H1 (cell line): Measurements from ENCODE around the gene PRMT5. TPM values are rescaled to one million over a fixed set of nuclear protein-coding genes. Genes with fewer than 3 reads are reported as not detected.

Experiments used
- CTCF ChIA-PET: fragments of 300-600 bp; sonication (Branson Sonifier 250); formaldehyde crosslinking; loops from one replicate; lab custom pipeline; 2021; ENCODE audit not compliant: partially characterized antibody; lab: Charles Lee
- POLR2A ChIA-PET: fragments of 300-600 bp; sonication (Branson Sonifier 250); formaldehyde crosslinking; loops from one replicate; lab custom pipeline; 2021; ENCODE audit warnings: inconsistent platforms; ENCODE audit not compliant: partially characterized antibody; lab: Charles Lee
- DNase-seq, 2 experiments: peaks; one replicate each; pipeline versions ENCODE4 v3.0.0 to v3.0.0-alpha.2; 2010 to 2022; ENCODE audit warnings: low spot score in 2 of 2, low read depth in 1 of 2, mixed read lengths in 1 of 2
- FAIRE-seq: peaks from 2 replicates; lab custom pipeline; 2011; peaks lifted over from hg19 to GRCh38; lab: Jason Lieb, UNC
- H2AFZ ChIP-seq: 2 replicates; pipeline ENCODE4 v1.8.1; 2012; ENCODE audit warnings: low read length, inconsistent platforms
- H2AK5ac ChIP-seq: 2 replicates; pipeline ENCODE4 v1.6.1; 2013; ENCODE audit warnings: low read depth, low read length
- H2BK120ac ChIP-seq: replicated peaks from 2 replicates; pipeline ENCODE3; 2013; ENCODE audit warnings: low read depth, low read length, inconsistent platforms
- H2BK12ac ChIP-seq: 2 replicates; pipeline ENCODE4 v1.6.1; 2013; ENCODE audit warnings: low read depth, low read length
- H2BK15ac ChIP-seq: 2 replicates; pipeline ENCODE4 v1.6.1; 2013; ENCODE audit warnings: low read length
- H2BK20ac ChIP-seq: 2 replicates; pipeline ENCODE4 v1.6.1; 2013; ENCODE audit warnings: low read length
- H2BK5ac ChIP-seq: 2 replicates; pipeline ENCODE4 v1.6.1; 2013; ENCODE audit warnings: low read depth, low read length
- H3K14ac ChIP-seq: 2 replicates; pipeline ENCODE4 v1.6.1; 2013; ENCODE audit warnings: inconsistent platforms; ENCODE audit not compliant: insufficient read length
- H3K18ac ChIP-seq: 2 replicates; pipeline ENCODE4 v1.6.1; 2013; ENCODE audit warnings: low read length; ENCODE audit errors: extremely low read depth
- H3K23ac ChIP-seq: 2 replicates; pipeline ENCODE4 v1.6.1; 2013; ENCODE audit warnings: inconsistent platforms; ENCODE audit not compliant: insufficient read length
- H3K23me2 ChIP-seq: 2 replicates; pipeline ENCODE4 v1.6.1; 2013; ENCODE audit warnings: low read depth, low read length
- H3K27ac ChIP-seq: 2 replicates; pipeline ENCODE4 v1.6.1; 2011; ENCODE audit warnings: low read depth, low read length, inconsistent platforms
- H3K27me3 ChIP-seq, 4 experiments: replicated peaks in 1 of 4; 1 replicate in 1 of 4; 2 replicates in 3 of 4; pipeline versions ENCODE4 v1.6.1 to v1.8.1; 2011 to 2013; ENCODE audit warnings: low read length in 3 of 4, mild to moderate bottlenecking in 3 of 4, inconsistent platforms in 2 of 4, mixed read lengths in 2 of 4, moderate library complexity in 1 of 4; ENCODE audit not compliant: control insufficient read depth in 3 of 4, insufficient read depth in 3 of 4; ENCODE audit errors: extremely low read depth in 1 of 4
- H3K36me3 ChIP-seq, 4 experiments: 2 replicates each; pipeline versions ENCODE4 v1.6.1 to v1.8.1; 2011 to 2013; ENCODE audit warnings: mild to moderate bottlenecking in 4 of 4, low read length in 3 of 4, moderate library complexity in 2 of 4, control low read depth in 1 of 4, inconsistent platforms in 1 of 4; ENCODE audit not compliant: insufficient read depth in 4 of 4, control insufficient read depth in 2 of 4
- H3K4ac ChIP-seq: replicated peaks from 2 replicates; pipeline ENCODE3; 2013; ENCODE audit warnings: low read length, low read depth, mixed read lengths, inconsistent platforms; ENCODE audit not compliant: insufficient read length
- H3K4me1 ChIP-seq, 4 experiments: replicated peaks in 1 of 4; 1 replicate in 1 of 4; 2 replicates in 3 of 4; pipeline versions ENCODE4 v1.6.1 to v1.8.1; 2011 to 2013; ENCODE audit warnings: low read length in 3 of 4, inconsistent platforms in 2 of 4, mixed read lengths in 1 of 4; ENCODE audit not compliant: insufficient read depth in 4 of 4, control insufficient read depth in 3 of 4
- H3K4me2 ChIP-seq, 2 experiments: 2 replicates each; pipeline versions ENCODE4 v1.6.1 to v1.8.1; 2011 to 2013; ENCODE audit warnings: low read depth in 2 of 2, low read length in 2 of 2, control low read depth in 1 of 2, inconsistent platforms in 1 of 2, mild to moderate bottlenecking in 1 of 2; ENCODE audit not compliant: insufficient read depth in 1 of 2
- H3K4me3 ChIP-seq, 4 experiments: fragments of 200-600, 300-600 bp in 1 of 4; sonication (generic), shearing (Covaris generic), sonication (Bioruptor Twin) in 1 of 4; 2 replicates each; pipeline versions ENCODE4 v1.5.1 to v1.8.1; 2011 to 2016; ENCODE audit warnings: low read length in 4 of 4, low read depth in 3 of 4, control low read depth in 2 of 4, inconsistent platforms in 2 of 4, mild to moderate bottlenecking in 2 of 4, mixed read lengths in 1 of 4, moderate library complexity in 1 of 4; ENCODE audit not compliant: insufficient read depth in 2 of 4; ENCODE audit errors: extremely low read depth in 1 of 4
- H3K56ac ChIP-seq: replicated peaks from 2 replicates; pipeline ENCODE3; 2013; ENCODE audit warnings: low read depth, mild to moderate bottlenecking, mixed read lengths, low read length, inconsistent platforms; ENCODE audit not compliant: insufficient read length
- H3K79me1 ChIP-seq: 2 replicates; pipeline ENCODE4 v1.6.1; 2013; ENCODE audit warnings: low read depth, low read length, control low read depth
- H3K79me2 ChIP-seq, 2 experiments: 2 replicates each; pipeline versions ENCODE4 v1.6.1 to v1.8.1; 2012 to 2013; ENCODE audit warnings: low read length in 2 of 2, mild to moderate bottlenecking in 2 of 2, inconsistent platforms in 1 of 2; ENCODE audit not compliant: insufficient read depth in 2 of 2, control insufficient read depth in 1 of 2
- H3K9ac ChIP-seq, 4 experiments: replicated peaks in 1 of 4; 1 replicate in 1 of 4; 2 replicates in 3 of 4; pipeline versions ENCODE4 v1.6.1 to v1.8.1; 2011 to 2013; ENCODE audit warnings: low read depth in 3 of 4, low read length in 3 of 4, control low read depth in 2 of 4, mild to moderate bottlenecking in 2 of 4, moderate library complexity in 2 of 4, inconsistent platforms in 1 of 4; ENCODE audit errors: extremely low read depth in 1 of 4
- H3K9me3 ChIP-seq, 2 experiments: 2 replicates each; pipeline versions ENCODE4 v1.6.1 to v1.8.1; 2012 to 2013; ENCODE audit warnings: mild to moderate bottlenecking in 2 of 2, moderate library complexity in 2 of 2, control low read depth in 1 of 2, inconsistent platforms in 1 of 2, low read depth in 1 of 2, low read length in 1 of 2, mixed read lengths in 1 of 2; ENCODE audit not compliant: insufficient read depth in 2 of 2
- H4K20me1 ChIP-seq, 2 experiments: replicated peaks in 1 of 2; 2 replicates each; pipeline versions ENCODE3 to v1.8.1; 2011 to 2013; ENCODE audit warnings: inconsistent platforms in 2 of 2, low read length in 2 of 2, mild to moderate bottlenecking in 1 of 2; ENCODE audit not compliant: insufficient read depth in 2 of 2, control insufficient read depth in 1 of 2
- H4K5ac ChIP-seq: 2 replicates; pipeline ENCODE4 v1.6.1; 2013; ENCODE audit warnings: low read length, low read depth, mixed read lengths, inconsistent platforms; ENCODE audit not compliant: insufficient read length
- H4K8ac ChIP-seq: 2 replicates; pipeline ENCODE4 v1.8.0; 2013; ENCODE audit warnings: mild to moderate bottlenecking, moderate library complexity, low read length, inconsistent platforms; ENCODE audit not compliant: insufficient read depth; ENCODE audit errors: extremely low read depth
- H4K91ac ChIP-seq: replicated peaks from 2 replicates; pipeline ENCODE3; 2013; ENCODE audit warnings: low read length, mixed read lengths, inconsistent platforms; ENCODE audit not compliant: insufficient read length
- ASH2L ChIP-seq: fragments of 200-600, 300-600 bp; sonication (generic); IDR thresholded peaks from one replicate; pipeline ENCODE4 v1.7.1; 2017; ENCODE audit warnings: low read length
- BACH1 ChIP-seq: IDR thresholded peaks from 2 replicates; pipeline ENCODE4 v1.6.1; 2012; ENCODE audit warnings: low read length, improper control_type of control experiment
- RBBP5 ChIP-seq: IDR thresholded peaks from 2 replicates; pipeline ENCODE4 v1.7.1; 2012; ENCODE audit warnings: low read depth, mild to moderate bottlenecking, inconsistent platforms, low read length, moderate library complexity, borderline replicate concordance
- TAF1 ChIP-seq: IDR thresholded peaks from 2 replicates; pipeline ENCODE4 v1.6.1; 2011; ENCODE audit warnings: mild to moderate bottlenecking, low read depth, low read length
- TEAD4 ChIP-seq: IDR thresholded peaks from 2 replicates; pipeline ENCODE4 v1.6.1; 2012; ENCODE audit warnings: low read depth, low read length, inconsistent platforms, mixed read lengths
- WGBS, 2 experiments: shearing (Covaris generic) in 1 of 2; methylation state at CpG; one replicate each; pipeline versions ENCODE4 v1.1.6 to v1.1.7; 2013 to 2015; ENCODE audit warnings: low lambda C conversion rate in 2 of 2, mixed read lengths in 2 of 2, inconsistent platforms in 1 of 2, low coverage in 1 of 2, missing lambda C conversion rate in 1 of 2; ENCODE audit not compliant: insufficient replicate concordance in 2 of 2, insufficient coverage in 1 of 2, insufficient read length in 1 of 2; ENCODE audit errors: extremely low coverage in 1 of 2, missing lambda C conversion rate in 1 of 2; 5-methylcytosine and 5-hydroxymethylcytosine counted together
- polyA plus RNA-seq, 7 experiments: library from polyadenylated mRNA; depleted of rRNA in 3 of 7; stranded (reverse) in 5 of 7; unstranded in 2 of 7; fragments of >200 nt in 5 of 7; fragments of 200-250 nt in 2 of 7; gene quantifications; 1 replicate in 5 of 7; 2 replicates in 1 of 7; 4 replicates in 1 of 7; pipeline versions ENCODE4 v1.2.1 to v1.2.3, GENCODE V29; 2011 to 2013; ENCODE audit warnings: missing spikeins in 2 of 7, mixed read lengths in 2 of 7
- total RNA-seq: library from RNA; stranded (reverse); fragmentation: NEBNext Ultra II Directional; extraction: Animal tissue kit (Norgen Biotek cat#: 25700); gene quantifications from 2 replicates; pipeline ENCODE4 v1.2.1, GENCODE V29; 2021
- TF ChIP-seq, protein P1 (sequence below): IDR thresholded peaks from 2 replicates; pipeline ENCODE4 v1.6.1; 2012; ENCODE audit warnings: inconsistent platforms

Gene PRMT5
- total and polyA plus RNA-seq, 2 of the 8 experiments (the other 6 are each of a cell fraction or from before 2014, with no cell fraction given): 171 to 402 TPM

DNA sequence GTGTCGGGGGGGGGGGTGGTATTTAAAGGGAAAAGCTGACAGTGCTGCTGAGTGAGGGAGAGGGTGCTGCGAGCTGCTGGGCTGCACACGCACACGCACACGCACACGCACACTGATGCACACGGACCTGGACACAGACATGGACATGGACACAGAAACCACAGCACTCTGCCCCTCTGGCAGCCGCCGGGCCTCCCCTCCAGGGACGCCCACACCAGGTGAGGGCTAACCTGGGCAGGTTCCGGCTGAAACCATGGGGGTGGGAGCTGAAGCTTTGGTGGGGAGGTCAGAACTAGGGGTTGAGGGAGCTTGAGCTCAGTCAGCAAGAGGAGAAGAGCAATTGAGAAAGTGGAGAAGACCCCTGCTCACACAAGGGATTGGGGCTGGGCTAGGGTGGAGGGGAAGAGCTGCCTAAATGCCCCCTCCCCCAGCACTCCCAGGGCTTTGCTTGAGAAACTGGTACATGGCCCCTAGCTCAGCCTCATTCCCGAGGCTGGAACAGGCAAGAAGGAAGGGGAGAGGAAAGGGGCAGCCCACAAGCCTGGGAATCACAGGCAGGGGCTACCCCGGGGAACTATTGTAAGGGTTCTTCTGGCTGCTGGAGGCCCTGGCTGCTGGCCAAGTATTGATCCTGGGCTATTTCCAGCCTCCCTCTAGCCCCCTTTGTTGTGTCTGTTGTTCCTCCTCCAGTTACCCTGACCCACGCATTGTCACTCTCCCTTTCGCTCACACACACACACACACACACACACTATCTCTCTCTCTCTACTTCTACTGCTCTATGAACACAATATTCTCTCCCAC lies 45.8 kb downstream of the PRMT5 start, which contains the start of gene REM2:
REM2 (plus strand) TSS at position 50 of the 804 bp plus-strand sequence; CDS start at position 116, 66 bp downstream.
- Histone ChIP-seq H4K8ac (peak within 1 kb of the TSS; percentile 72; the same call in 1 of the 2 replicates), H3K4me2 (peak within 1 kb of the TSS; percentile 75), H2BK5ac (peak within 1 kb of the TSS; percentile 66; the same call in 1 of the 2 replicates), H3K4ac (peak within 1 kb of the TSS; percentile 33), H2BK20ac (0 out of 2 replicates have a peak within 1 kb of the TSS, but pooled peaks have one; percentile 48), H3K14ac (no peak within 1 kb of the TSS), H3K9ac (peak within 1 kb of the TSS; percentile 15 to 56 (median 32); a peak in 6 of 7 replicates), H3K4me1 (peaks cover 7 to 21% (median 12%) of the 10 kb centered on the region in 4 experiments), H3K79me1 (peaks cover 3% of the 10 kb centered on the region; the same call in 1 of the 2 replicates), H3K18ac (peak within 1 kb of the TSS; percentile 78), H4K91ac (peak within 1 kb of the TSS; percentile 36), H4K5ac (peak within 1 kb of the TSS; percentile 18), H2BK12ac (peak within 1 kb of the TSS; percentile 99), H3K36me3 (no peaks in the 10 kb centered on the region; a peak in 1 of 8 replicates), H3K27ac (no peak within 1 kb of the TSS), H3K9me3 (no peaks in the 10 kb centered on the region), H3K23me2 (peaks cover 14% of the 10 kb centered on the region), H2BK15ac (peak within 1 kb of the TSS; percentile 61), H2BK120ac (no peak within 1 kb of the TSS), H2AFZ (peak within 1 kb of the TSS; percentile 51; the same call in 1 of the 2 replicates), H4K20me1 (no peaks in the 10 kb centered on the region), H3K56ac (no peak within 1 kb of the TSS), H3K79me2 (no peaks in the 10 kb centered on the region), H3K4me3 (peak within 1 kb of the TSS; percentile 14 to 55 (median 22); a peak in 7 of 8 replicates), H2AK5ac (peak within 1 kb of the TSS; percentile 59), H3K23ac (no peak within 1 kb of the TSS), H3K27me3 (peaks cover 0 to 17% (median 11%) of the 10 kb centered on the region in 4 experiments; a peak in 6 of 7 replicates)
- WGBS, 2 experiments: 31% methylated on average over 13 of the region's 15 CpGs; no CpG with 5 or more reads in 1 of the 2 experiments
- POLR2A ChIA-PET: interaction anchor here (0.6 to 7.2 kb wide), 12 partner anchors 10 to 109 kb away, joined by 3 to 54 read pairs (median 6); partner anchors contain the start of genes LRP10, PRMT5 and RBM23
- DNase-seq: peak in 1 of 2 experiments; percentile 54
- FAIRE-seq: no peak
- CTCF ChIA-PET: interaction anchor here (0.6 to 56.0 kb wide), 11 partner anchors 9 to 417 kb away, joined by 3 to 1562 read pairs (median 9); partner anchors contain the start of genes LRP10, MMP14, MRPL52 and SLC7A7
- TF ChIP-seq, protein P1, sequence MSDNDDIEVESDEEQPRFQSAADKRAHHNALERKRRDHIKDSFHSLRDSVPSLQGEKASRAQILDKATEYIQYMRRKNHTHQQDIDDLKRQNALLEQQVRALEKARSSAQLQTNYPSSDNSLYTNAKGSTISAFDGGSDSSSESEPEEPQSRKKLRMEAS: 0 out of 2 replicates have a peak, but pooled peaks have one; percentile 9
- TF ChIP-seq ASH2L: peak; percentile 45
- TF ChIP-seq TAF1: 0 out of 2 replicates have a peak, but pooled peaks have one; percentile 14
- peak; percentile 48; the same call in 1 of the 2 replicates for TF ChIP-seq RBBP5
- TF ChIP-seq BACH1: no peak
- no peak for TF ChIP-seq TEAD4
